OCI-LY1 (cell line): ENCODE results near the gene CCDC85A.

Experiments
- H2AFZ ChIP-seq: fragments of 200-600 bp; sonication (generic), shearing (Covaris generic); 2 replicates; pipeline ENCODE4 v1.6.0; 2014; ENCODE audit warnings: antibody characterized with exemption, mild to moderate bottlenecking, low read length
- H3F3A ChIP-seq: fragments of 200-600 bp; sonication (generic), shearing (Covaris generic); 2 replicates; pipeline ENCODE4 v1.6.0; 2014; ENCODE audit warnings: mild to moderate bottlenecking, antibody characterized with exemption, low read length, moderate library complexity; ENCODE audit not compliant: insufficient read depth
- H3K27ac ChIP-seq: fragments of 200-600 bp; sonication (generic); 2 replicates; pipeline ENCODE4 v1.5.1; 2014; ENCODE audit warnings: low read length, mixed run types, mild to moderate bottlenecking, low read depth; ENCODE audit not compliant: poor library complexity, severe bottlenecking
- H3K27me3 ChIP-seq: fragments of 200-600 bp; sonication (generic); 2 replicates; pipeline ENCODE4 v1.6.0; 2014; ENCODE audit warnings: antibody characterized with exemption, mild to moderate bottlenecking, low read length, moderate library complexity; ENCODE audit not compliant: insufficient read depth
- H3K36me3 ChIP-seq: fragments of 200-600 bp; sonication (generic); 2 replicates; pipeline ENCODE4 v1.6.1; 2014; ENCODE audit warnings: mild to moderate bottlenecking, antibody characterized with exemption, low read length, moderate library complexity, mixed read lengths; ENCODE audit not compliant: insufficient read depth
- H3K4me1 ChIP-seq: fragments of 200-600 bp; sonication (generic); 2 replicates; pipeline ENCODE4 v1.5.1; 2014; ENCODE audit warnings: mild to moderate bottlenecking, low read length, moderate library complexity; ENCODE audit not compliant: insufficient read depth, severe bottlenecking
- H3K4me2 ChIP-seq: fragments of 200-600 bp; sonication (generic), shearing (Covaris generic); 2 replicates; pipeline ENCODE4 v1.6.1; 2014; ENCODE audit warnings: low read length
- H3K4me3 ChIP-seq: fragments of 200-600 bp; sonication (generic); 2 replicates; pipeline ENCODE4 v1.5.1; 2014; ENCODE audit warnings: low read length, low read depth, mild to moderate bottlenecking, mixed read lengths; ENCODE audit not compliant: poor library complexity, severe bottlenecking
- H3K79me2 ChIP-seq: fragments of 200-600 bp; shearing (Covaris generic); 2 replicates; pipeline ENCODE4 v1.6.1; 2016; ENCODE audit warnings: mixed run types, low read length, mixed read lengths; ENCODE audit not compliant: insufficient read depth
- H3K9ac ChIP-seq: fragments of 200-600 bp; sonication (generic), shearing (Covaris generic); 2 replicates; pipeline ENCODE4 v1.6.1; 2014; ENCODE audit warnings: mild to moderate bottlenecking, low read length, mixed read lengths
- H3K9me2 ChIP-seq: fragments of 200-600 bp; sonication (generic), shearing (Covaris generic); 2 replicates; pipeline ENCODE4 v1.6.1; 2014; ENCODE audit warnings: low read depth, mild to moderate bottlenecking, low read length, mixed read lengths
- H3K9me3 ChIP-seq: fragments of 200-600 bp; shearing (Covaris generic); 2 replicates; pipeline ENCODE4 v1.6.1; 2014; ENCODE audit warnings: low read length, mixed read lengths
- H4K20me1 ChIP-seq: fragments of 200-600 bp; sonication (generic), shearing (Covaris generic); 2 replicates; pipeline ENCODE4 v1.6.0; 2016; ENCODE audit warnings: mild to moderate bottlenecking, low read length; ENCODE audit not compliant: insufficient read depth
- EZH2 ChIP-seq: fragments of 200-600 bp; sonication (generic), shearing (Covaris generic); IDR thresholded peaks from 2 replicates; pipeline ENCODE4 v1.8.0; 2017; ENCODE audit warnings: borderline replicate concordance, mixed run types, mild to moderate bottlenecking, antibody characterized with exemption, low read length, moderate library complexity, mixed read lengths
- TF ChIP-seq, protein P1 (sequence below): fragments of 200-600 bp; sonication (generic), shearing (Covaris generic); IDR thresholded peaks from 2 replicates; pipeline ENCODE4 v1.5.1; 2017; ENCODE audit warnings: mild to moderate bottlenecking, antibody characterized with exemption, low read length, moderate library complexity, mixed read lengths

CCDC85A gene

GRCh38 chr2:56357655-56358295 lies 174.0 kb downstream of the CCDC85A start:
- Histone ChIP-seq H3K4me3 (no peak overlapping the region), H3K9me3 (no peaks in the 10 kb centered on the region), H3K9ac (no peak overlapping the region), H3K36me3 (no peaks in the 10 kb centered on the region), H3K9me2 (no peaks in the 10 kb centered on the region), H4K20me1 (no peaks in the 10 kb centered on the region), H3K4me1 (no peaks in the 10 kb centered on the region), H3K79me2 (no peaks in the 10 kb centered on the region), H3F3A (no peaks in the 10 kb centered on the region), H3K4me2 (no peak overlapping the region), H2AFZ (no peak overlapping the region), H3K27me3 (no peaks in the 10 kb centered on the region), H3K27ac (no peak overlapping the region)
- no peak for TF ChIP-seq EZH2
- TF ChIP-seq, protein P1, sequence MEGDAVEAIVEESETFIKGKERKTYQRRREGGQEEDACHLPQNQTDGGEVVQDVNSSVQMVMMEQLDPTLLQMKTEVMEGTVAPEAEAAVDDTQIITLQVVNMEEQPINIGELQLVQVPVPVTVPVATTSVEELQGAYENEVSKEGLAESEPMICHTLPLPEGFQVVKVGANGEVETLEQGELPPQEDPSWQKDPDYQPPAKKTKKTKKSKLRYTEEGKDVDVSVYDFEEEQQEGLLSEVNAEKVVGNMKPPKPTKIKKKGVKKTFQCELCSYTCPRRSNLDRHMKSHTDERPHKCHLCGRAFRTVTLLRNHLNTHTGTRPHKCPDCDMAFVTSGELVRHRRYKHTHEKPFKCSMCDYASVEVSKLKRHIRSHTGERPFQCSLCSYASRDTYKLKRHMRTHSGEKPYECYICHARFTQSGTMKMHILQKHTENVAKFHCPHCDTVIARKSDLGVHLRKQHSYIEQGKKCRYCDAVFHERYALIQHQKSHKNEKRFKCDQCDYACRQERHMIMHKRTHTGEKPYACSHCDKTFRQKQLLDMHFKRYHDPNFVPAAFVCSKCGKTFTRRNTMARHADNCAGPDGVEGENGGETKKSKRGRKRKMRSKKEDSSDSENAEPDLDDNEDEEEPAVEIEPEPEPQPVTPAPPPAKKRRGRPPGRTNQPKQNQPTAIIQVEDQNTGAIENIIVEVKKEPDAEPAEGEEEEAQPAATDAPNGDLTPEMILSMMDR = no peak

- no peaks in the 10 kb centered on the region for H3K9me3 ChIP-seq
- no peaks in the 10 kb centered on the region for H3K27me3 ChIP-seq
- no peaks in the 10 kb centered on the region for H3F3A ChIP-seq
- H3K4me2 ChIP-seq = no peak overlapping the region
- H3K4me3 ChIP-seq = no peak overlapping the region
- no peak overlapping the region for H3K9ac ChIP-seq
- no peaks in the 10 kb centered on the region for H3K4me1 ChIP-seq
- H2AFZ ChIP-seq = no peak overlapping the region
- H3K9me2 ChIP-seq = no peaks in the 10 kb centered on the region
- H3K36me3 ChIP-seq = no peaks in the 10 kb centered on the region
- no peaks in the 10 kb centered on the region for H3K79me2 ChIP-seq
- H4K20me1 ChIP-seq = no peaks in the 10 kb centered on the region
- no peak overlapping the region for H3K27ac ChIP-seq
- TF ChIP-seq EZH2 = no peak
- TF ChIP-seq, protein P1 = no peak
These were observed 178.1 kb downstream of the CCDC85A start for GRCh38 chr2:56361844-56362243.

DNA sequence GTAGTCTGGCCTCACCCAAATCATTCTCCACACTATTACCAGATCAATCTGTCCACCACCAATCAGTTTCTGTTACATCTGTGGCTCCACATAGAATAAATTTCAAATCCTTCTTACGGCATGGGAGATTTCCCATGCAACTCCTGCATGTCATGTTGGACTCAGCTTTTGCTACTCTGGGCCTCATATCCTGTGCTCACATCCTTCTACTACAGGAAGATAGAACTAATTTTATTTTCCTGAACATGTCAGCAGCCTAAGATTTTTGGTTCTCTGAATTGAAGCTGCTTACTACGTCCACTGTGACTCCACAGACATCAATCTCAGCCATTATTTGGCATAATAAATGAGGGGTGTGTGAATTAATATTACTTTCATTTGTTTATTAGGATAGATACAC lies 181.1 kb downstream of the CCDC85A start:
- Histone ChIP-seq H2AFZ (no peak overlapping the region), H3K4me2 (no peak overlapping the region), H3K27ac (no peak overlapping the region), H3F3A (no peaks in the 10 kb centered on the region), H3K9me3 (no peaks in the 10 kb centered on the region), H3K9ac (no peak overlapping the region), H3K9me2 (no peaks in the 10 kb centered on the region), H4K20me1 (no peaks in the 10 kb centered on the region), H3K4me1 (no peaks in the 10 kb centered on the region), H3K36me3 (no peaks in the 10 kb centered on the region), H3K27me3 (no peaks in the 10 kb centered on the region), H3K79me2 (no peaks in the 10 kb centered on the region), H3K4me3 (no peak overlapping the region)
- TF ChIP-seq, protein P1 = no peak
- no peak for TF ChIP-seq EZH2
